NCI-H460 (cell line): ENCODE data around the gene FBLN2. TPM values are rescaled to one million over a fixed set of nuclear protein-coding genes. Genes with fewer than 3 reads are reported as not detected.

Experiments used
- DNase-seq: peaks from one replicate; pipeline ENCODE4 v3.0.0-alpha.2; 2016; ENCODE audit warnings: low read depth; ENCODE audit errors: extremely low read depth
- total RNA-seq: library from RNA; depleted of rRNA; stranded (reverse); fragments of >200 nt; shearing (Covaris generic); gene quantifications from 2 replicates; pipeline ENCODE4 v1.2.3, GENCODE V29; 2014

The FBLN2 gene
- total RNA-seq, 1 experiment from 2014 or later, result not detected

GRCh38 chr3:13563321-13563720 is 14.4 kb downstream of the FBLN2 start:
- no peak for DNase-seq

- DNase-seq, result no peak
Observed at GRCh38 chr3:13563911-13564310, 15.0 kb downstream of the FBLN2 start.

GRCh38 chr3:13564751-13565560 is 16.0 kb downstream of the FBLN2 start:
- no peak for DNase-seq

- no peak for DNase-seq
Observed at GRCh38 chr3:13565581-13566452, 16.9 kb downstream of the FBLN2 start.

GRCh38 chr3:13566453-13566748 is 17.5 kb downstream of the FBLN2 start:
- DNase-seq, result no peak

GRCh38 chr3:13566769-13567310 is 17.9 kb downstream of the FBLN2 start:
- no peak for DNase-seq

- DNase-seq, result no peak
Observed at GRCh38 chr3:13567684-13568514, 19.0 kb downstream of the FBLN2 start.

GRCh38 chr3:13568515-13569028 is 19.6 kb downstream of the FBLN2 start:
- DNase-seq, result no peak

- DNase-seq, result no peak
Observed at GRCh38 chr3:13569201-13569600, 20.3 kb downstream of the FBLN2 start.

GRCh38 chr3:13569641-13570390 is 20.9 kb downstream of the FBLN2 start:
- DNase-seq, result no peak

GRCh38 chr3:13570391-13571194 is 21.7 kb downstream of the FBLN2 start:
- DNase-seq, result no peak

GRCh38 chr3:13571264-13571663 is 22.3 kb downstream of the FBLN2 start:
- no peak for DNase-seq

GRCh38 chr3:13571831-13572750 is 23.2 kb downstream of the FBLN2 start:
- no peak for DNase-seq

- DNase-seq, result no peak
Observed at GRCh38 chr3:13572926-13573623, 24.1 kb downstream of the FBLN2 start.

- no peak for DNase-seq
Observed at GRCh38 chr3:13574083-13574797, 25.3 kb downstream of the FBLN2 start.

GRCh38 chr3:13574798-13575451 is 26.0 kb downstream of the FBLN2 start:
- no peak for DNase-seq
